ENCODE measurements around the gene MSI2. TPM values are rescaled to one million over a fixed set of nuclear protein-coding genes. Genes with fewer than 3 reads are reported as not detected.

MSI2 gene
- total RNA-seq, 1 experiment from 2014 or later = 75.0 TPM

DNA sequence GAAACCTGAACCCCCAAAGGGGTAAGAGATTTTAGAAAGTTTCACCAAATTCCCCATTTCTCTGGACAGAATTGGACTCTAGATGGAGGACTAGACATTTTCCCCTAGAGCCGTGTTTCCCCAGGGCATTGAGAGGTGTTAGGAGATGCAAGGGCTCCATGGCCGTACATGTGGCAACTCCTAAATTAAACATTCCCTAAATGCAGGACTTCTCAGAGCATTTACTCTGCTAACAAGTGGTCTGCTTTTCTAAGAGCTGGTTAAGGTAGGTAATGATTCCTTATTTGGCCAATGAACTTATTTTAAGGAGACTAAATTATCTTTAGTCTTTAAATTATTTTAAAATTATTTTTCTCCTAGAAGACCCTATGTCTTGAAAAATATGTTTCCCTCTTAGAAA lies 200.9 kb downstream of the MSI2 start:
- DNase-seq (ENCODE audit: low spot score) = no peak
- in situ Hi-C loops (cut with HindIII; ENCODE audit: low sequenced_read_pairs) = no loop called here

DNA sequence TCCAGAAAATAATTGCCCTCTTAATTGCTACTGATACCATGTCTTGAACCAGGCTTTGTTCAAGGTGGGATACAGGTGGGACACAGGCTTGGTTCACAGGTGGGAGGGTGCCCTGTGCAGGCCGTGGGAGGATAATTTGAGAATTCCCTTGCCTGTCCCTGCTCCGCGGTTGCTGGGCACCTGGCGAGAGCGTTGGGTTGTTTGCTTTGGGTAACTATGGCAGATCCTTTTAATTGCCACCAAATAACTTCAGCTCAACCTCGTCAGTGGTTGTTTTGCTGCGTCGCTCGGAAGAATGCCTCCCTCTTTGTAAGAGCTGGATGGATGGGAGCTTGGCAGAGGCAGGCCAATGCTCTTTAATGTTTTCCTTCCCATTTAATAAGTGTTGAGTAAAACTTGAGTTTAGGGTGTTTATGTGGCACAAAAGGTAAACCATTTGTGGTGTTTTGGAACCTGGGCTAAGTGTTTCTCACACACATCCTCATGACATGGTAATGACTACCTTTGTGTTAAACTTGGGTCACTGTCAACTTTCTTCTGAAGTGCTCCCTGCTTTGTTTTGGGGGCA lies 202.5 kb downstream of the MSI2 start:
- in situ Hi-C loops (cut with HindIII; ENCODE audit: low sequenced_read_pairs) = no loop called here
- DNase-seq (ENCODE audit: low spot score) = no peak

DNA sequence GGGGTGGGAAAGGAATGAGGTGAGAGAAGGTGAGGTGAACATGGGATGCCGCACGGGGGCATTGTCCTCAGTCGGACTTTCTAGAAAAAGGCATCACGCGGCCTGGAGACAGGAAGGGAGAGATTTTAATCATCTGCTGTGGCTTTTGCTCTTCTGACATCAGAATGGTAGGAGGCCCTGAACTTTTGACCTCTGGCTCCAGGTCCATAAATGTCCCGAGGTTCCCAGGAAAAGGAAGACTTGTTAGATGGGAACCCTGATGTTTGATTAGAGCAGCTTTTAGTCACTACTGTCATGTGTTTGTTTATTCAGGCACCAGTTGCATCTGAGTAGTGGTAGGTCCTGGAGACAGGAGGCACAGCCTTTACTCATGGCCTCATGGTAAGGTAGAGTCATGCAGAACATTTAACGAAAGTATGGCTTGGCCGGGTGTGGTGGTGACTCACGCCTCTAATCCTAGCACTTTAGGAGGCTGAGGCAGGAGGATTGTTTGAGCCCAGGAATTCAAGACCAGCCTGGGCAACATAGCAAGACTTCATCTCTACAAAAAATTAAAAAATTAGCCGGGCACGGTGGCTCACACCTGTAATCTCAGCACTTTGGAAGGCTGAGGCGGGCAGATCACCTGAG lies 203.1 kb downstream of the MSI2 start:
- DNase-seq (ENCODE audit: low spot score) = no peak
- in situ Hi-C loops (cut with HindIII; ENCODE audit: low sequenced_read_pairs) = no loop called here

DNA sequence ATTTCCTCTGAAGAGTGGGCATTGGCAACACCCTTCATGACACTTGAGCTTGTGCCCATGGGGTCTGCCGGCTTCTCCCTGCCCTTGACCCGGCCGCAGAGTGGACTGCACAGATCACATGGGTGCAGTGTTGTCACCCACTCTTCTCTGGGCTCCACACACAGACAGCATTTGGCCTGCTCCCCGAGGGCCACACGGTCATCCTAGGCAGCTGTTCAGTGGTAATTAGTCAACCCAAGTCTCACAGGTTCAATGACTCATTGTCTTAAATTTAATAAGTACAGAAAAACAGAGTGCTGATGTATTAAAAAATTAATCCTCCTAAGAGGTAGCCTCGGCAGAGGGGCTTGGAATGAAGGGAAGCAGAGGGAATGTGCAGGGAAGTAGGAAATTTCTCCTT lies 204.8 kb downstream of the MSI2 start:
- in situ Hi-C loops (cut with HindIII; ENCODE audit: low sequenced_read_pairs) = no loop called here
- DNase-seq (ENCODE audit: low spot score) = no peak

DNA sequence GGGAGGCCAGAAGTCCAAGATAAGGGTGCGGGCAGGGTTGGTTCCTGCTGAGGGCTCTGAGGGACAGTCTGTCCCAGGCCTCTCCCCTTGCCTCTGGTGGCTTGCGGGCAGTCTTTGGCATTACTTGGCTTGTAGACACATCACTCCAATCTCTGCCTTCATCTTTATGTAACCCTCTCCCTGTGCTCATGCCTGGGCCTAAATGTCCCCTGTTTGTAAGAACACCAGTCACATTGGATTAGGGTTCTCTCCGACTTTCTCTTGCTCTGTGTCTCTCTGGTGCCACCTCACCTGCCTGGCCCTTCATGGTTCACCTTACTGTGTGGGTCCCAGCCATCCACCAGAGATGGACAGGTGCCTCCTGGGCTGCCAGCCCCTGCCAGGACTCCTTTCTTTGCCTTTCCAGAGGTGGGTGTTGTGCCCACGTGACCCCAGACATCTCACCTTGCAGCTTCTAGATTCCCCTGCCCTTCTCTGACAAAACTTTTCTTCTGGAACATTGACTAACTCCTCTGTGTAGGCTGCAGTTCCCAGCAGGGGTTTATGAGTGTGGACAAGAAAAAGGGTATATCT lies 205.8 kb downstream of the MSI2 start:
- in situ Hi-C loops (cut with HindIII; ENCODE audit: low sequenced_read_pairs) = no loop called here
- DNase-seq (ENCODE audit: low spot score) = no peak

DNA sequence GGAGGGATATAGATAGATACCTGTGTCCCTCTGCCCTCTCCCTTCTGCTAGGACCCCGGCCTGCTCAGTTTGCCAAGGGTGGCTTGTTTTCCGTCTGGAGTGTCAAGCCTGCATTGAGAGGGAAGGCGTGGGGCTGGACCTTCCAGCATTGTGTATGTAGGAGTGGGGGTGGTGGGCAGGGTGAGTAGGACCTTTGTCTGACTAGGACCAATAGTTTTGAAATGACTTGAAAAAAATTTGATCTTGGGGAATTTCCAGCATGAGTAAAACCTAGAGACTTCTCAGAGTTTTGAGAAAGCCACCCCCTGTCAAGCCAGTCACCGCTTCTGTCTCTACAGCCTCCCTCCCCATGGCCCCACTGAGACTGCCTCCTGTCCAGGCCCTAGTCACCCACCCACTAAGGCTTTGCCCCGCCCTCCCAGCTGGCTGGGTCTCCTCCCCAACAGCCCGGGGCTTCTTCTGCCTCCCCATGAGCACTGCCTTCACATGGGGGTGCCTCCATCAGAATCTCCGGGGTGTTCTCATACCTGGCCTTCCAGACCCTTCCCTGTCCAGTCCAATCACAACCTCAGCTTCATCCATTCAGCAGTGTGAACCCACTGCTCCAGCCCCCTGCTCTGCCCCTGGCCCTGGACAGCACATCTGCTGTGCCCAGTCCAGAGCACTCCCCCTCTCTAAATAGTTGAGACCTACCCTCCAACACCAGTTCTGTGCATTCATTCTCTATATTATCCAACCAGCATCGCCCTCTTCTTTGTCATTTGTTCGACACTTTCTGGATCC lies 207.0 kb downstream of the MSI2 start:
- in situ Hi-C loops (cut with HindIII; ENCODE audit: low sequenced_read_pairs) = no loop called here
- no peak for DNase-seq (ENCODE audit: low spot score)

DNA sequence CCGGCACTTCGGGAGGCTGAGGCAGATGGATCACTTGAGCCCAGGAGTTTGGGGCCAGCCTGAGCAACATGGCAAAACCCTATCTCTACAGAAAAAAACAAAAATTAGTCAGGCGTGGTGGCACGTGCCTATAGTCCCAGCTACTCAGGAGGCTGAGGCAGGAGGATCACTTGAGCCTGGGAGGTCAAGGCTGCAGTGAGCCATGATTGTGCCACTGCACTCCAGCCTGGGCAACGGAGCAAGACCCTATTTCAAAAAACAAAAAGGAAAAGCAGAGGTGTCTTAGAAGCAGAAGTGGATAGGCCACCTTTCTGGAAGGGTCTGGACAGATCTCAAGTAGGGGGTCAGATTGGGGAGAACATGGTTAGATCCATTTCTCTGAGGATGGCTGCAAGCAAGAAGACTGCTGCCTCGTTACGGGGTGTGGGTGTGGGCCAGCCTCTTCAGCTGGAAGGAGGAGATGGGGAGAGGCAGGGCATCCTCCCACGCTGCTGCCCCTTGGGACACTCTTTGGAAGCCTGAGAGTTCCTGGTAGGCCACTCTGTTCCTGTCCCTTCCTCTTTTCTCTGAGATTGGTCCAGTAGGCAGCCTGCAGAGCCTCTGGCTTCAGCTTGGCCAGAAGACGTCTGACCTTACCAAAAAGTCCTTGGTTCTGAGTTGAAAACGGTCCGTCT lies 208.0 kb downstream of the MSI2 start:
- no peak for DNase-seq (ENCODE audit: low spot score)
- in situ Hi-C loops (cut with HindIII; ENCODE audit: low sequenced_read_pairs) = no loop called here

DNA sequence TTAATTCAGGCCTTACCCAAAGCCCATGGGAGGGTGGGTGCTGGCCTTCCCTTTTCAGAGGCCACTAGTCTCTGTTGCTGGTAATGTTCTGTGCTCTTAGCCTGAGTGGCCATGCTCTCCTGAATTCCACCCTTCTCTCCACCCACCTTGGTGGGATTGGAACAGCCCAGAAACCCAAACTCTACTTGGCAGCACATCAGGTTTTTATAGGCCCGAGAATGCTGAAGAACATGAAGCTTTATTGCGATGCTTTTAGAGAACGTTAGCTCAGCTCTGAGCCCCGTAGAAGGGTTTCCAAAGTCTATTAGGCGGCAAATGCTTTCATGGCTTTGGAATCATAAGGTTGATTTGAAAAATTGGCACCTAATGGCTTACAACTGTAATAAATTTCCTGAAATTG lies 209.3 kb downstream of the MSI2 start:
- in situ Hi-C loops (cut with HindIII; ENCODE audit: low sequenced_read_pairs) = no loop called here
- DNase-seq (ENCODE audit: low spot score) = no peak

DNA sequence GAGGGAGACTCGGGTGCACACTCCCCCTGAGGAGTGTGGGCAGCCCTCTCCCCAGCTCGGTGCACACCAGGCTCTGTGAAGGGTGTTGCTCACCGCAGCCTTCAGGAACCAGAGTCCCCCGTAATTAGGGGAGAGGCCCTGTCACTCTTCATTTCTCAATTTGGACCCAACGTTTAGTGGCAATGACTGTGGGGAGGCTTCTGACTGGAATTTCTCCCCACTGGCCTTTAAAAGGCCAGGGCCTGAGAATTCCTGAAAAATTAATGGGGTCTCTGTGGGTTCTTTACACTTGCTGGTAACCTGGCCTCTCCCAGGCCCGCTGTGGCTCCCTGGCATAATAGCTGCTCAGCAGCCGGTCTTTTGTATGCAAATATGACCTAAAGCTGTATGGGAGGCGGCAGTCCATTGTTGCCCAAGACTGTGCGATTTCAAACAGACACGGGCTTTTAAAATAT lies 209.7 kb downstream of the MSI2 start:
- in situ Hi-C loops (cut with HindIII; ENCODE audit: low sequenced_read_pairs) = no loop called here
- no peak for DNase-seq (ENCODE audit: low spot score)

DNA sequence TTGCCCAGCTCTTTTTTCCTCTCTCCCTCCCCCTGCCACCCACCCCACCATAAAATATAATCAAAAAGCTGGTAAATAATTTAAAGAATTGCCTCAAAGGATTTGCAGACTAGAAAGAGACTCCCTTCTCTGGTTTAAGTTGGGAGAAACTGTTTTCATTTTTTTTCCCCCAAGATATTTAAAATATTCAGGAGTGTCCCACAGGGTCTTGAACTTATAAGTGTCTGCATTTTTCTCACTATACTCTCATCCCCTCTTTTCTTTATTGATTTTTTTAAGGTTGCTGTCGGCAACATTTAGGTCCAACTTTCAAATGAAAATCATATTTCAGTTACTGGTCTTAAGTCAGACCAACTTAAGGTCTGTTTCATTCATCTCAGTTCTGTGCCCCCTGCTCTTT lies 210.2 kb downstream of the MSI2 start:
- in situ Hi-C loops (cut with HindIII; ENCODE audit: low sequenced_read_pairs) = no loop called here

DNA sequence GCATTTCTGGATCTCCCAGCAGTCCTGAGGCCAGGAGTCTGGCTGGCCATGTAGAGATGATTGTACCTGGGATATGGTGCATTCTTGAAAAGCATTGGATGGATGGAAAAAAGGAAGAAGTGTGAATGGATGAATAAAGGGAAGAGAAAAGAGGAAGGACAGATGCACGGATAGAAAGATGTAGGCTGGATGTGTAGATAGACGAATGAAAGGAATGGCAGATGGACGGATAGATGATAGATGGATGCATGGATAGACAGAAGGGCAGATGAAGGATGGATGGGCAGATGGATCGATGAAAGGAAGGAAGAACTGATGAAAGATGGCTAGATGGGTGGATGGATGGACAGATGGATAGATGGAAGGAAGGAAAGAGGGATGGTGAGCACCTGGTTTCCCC lies 210.9 kb downstream of the MSI2 start:
- no peak for DNase-seq (ENCODE audit: low spot score)
- in situ Hi-C loops (cut with HindIII; ENCODE audit: low sequenced_read_pairs) = no loop called here

More for the DNA sequence above, 210.2 kb downstream of the MSI2 start:
- no peak for DNase-seq (ENCODE audit: low spot score)

DNA sequence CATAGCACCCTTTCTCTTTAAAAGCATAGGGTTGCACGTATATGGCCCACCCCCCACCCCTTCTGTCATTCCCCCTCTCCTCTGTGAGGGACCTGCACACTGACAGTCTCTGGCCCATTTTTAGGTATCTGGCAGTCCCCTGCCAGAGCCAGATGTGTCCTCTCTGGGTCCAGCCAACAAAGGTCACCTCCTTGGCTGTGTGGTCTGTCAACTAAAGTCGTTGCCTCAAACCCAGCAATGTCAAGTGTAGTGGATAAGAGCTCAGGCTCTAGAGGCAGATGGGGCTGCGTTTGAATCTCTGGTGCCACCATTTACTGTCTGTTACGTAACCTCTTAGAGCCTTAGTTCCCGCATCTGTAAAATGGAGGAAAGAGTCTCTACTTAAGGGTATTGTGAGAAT lies 211.5 kb downstream of the MSI2 start:
- in situ Hi-C loops (cut with HindIII; ENCODE audit: low sequenced_read_pairs) = no loop called here
- no peak for DNase-seq (ENCODE audit: low spot score)

DNA sequence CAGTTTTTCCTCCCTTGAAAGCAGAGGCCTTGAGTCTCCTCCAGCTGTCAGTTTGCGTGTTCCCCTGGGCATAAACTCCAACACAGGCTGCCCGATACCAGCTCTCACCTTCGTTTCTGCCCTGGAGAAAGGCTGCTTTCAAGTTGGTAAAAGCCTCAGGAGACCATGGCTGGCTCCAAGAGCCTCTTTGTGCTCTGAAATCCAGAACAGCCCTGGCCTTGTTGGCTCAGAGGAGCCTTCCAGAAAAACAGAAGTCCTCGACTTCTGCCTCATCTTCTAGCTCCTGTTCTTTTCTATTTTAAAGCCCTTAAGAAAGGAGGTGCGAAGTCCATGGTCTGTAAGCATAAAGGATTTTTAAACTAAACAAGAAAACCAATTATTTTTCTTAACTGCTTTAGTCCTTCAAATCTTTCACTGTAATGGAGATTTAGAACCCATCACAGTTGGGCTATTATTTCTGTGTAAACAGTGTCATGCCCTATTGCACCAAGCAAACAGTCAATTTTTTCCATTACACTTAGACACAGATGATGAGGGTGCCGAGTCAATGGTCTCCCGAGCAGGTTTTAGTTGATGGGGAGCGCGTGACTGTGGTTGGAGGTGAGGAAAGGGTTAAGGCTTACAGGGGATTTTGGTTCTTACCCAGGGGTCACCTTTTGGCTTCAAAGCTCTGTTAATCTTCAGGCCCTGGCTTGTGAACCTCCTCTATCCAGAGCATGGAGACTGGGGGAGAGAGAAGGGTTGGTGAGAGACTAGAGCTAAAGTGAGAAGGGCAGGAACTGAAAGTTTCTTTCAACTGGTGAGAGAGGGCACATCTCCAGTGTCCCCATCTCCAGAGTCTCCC lies 212.8 kb downstream of the MSI2 start:
- in situ Hi-C loops (cut with HindIII; ENCODE audit: low sequenced_read_pairs) = no loop called here
- DNase-seq (ENCODE audit: low spot score) = no peak

DNA sequence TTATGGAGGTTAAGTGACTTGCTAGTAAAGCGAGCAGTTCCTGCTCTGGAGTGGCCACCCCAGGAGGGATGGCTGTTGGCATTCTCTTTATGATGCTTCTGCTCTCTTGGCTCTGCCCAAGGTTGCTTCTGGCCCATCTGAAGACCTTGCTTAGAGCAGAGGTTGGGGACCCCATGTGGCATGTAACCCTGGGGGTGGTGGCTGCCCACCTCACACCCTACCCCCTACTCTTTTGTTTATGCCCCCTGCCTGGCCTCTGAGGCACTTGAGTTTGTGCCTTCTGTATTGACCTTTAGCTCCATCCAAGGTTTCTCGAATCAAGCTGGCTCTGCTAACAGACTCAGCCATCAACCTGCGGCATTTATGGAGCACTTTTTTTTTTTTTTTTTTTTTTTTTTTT lies 214.6 kb downstream of the MSI2 start:
- in situ Hi-C loops (cut with HindIII; ENCODE audit: low sequenced_read_pairs) = no loop called here
- DNase-seq (ENCODE audit: low spot score) = no peak

DNA sequence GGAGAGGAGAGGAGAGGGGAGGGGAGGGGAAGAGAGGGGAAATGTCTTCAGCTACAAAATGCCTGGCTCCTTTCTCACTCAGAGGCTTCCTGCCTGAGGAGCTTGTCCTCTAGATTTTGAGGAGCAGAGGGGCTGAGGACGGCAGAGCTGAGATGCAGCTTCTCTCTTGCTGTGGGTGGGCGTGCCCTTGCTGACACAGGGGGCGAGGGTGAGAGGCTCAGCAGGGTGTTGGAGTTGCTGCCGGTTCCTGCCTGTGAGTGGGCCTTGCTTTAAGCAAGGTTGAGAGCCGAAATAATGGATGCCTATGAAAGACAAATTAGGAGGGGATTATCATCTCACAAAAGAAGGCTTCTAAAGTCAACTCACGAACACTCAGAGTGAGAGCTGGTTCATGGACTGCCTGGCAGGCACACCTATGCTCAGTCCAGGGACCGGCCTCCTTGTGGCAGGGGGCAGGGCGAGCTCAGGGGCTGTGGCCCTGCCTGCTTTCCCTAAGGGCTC lies 215.6 kb downstream of the MSI2 start:
- DNase-seq (ENCODE audit: low spot score) = no peak
- in situ Hi-C loops (cut with HindIII; ENCODE audit: low sequenced_read_pairs) = no loop called here

DNA sequence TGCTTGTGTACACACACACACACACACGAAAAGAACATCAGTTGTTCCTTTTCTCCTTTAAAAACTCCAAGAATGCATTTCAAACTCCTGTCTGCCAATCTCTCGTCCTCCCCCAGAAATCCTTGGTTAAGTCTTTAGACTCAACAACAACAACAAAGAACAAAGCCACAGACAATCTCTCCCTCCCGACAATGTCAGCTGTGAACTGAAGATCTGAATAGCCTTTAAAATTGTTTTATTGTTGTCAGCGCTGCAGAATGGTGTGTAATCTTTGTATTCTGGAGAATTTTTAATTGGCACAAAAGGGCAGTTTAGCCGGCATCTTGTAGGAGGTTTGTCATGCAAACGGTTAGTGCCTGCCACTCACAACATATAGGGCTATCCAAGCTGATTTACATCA lies 219.5 kb downstream of the MSI2 start:
- DNase-seq (ENCODE audit: low spot score) = no peak
- in situ Hi-C loops (cut with HindIII; ENCODE audit: low sequenced_read_pairs) = no loop called here

DNA sequence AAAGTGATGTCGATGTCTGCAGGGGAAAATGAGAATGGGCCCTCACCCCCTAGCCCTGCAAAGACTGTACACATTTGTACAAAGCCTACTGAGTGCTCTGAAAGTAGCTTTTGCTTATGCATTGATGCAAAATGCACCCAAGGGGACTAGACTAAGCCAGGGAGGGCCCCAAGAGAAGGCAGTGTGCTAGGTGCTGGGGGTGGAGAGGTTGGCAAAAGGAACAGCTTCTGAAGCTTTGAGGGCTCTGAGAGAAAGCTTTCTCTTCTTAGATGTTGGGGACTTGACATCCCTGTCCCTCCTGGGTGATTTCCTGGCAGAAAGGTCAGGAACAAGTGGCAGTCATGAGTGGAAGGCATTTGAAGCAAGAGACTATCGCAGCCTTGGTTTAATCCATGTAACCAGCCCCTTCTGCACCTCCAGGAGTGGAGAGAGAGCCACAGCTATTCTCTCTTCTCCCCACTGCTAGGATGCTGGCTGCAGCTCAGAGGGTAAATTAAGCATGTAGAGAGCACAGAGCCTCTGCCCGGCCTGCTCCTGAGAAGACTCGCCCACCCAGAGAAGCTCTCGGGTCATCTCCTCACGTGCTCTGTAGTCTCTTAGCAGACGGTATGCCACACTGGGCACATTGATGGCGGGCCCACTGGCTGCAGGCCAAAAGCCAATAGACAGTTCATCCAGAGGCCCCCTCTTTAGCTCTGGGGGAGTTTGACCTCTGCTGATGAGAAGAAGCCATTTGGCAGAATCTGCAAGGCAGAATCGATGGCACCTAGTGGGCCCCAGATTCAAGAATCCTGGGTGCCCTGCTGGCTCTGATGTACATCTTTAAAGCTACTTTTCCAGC lies 221.4 kb downstream of the MSI2 start:
- in situ Hi-C loops (cut with HindIII; ENCODE audit: low sequenced_read_pairs) = no loop called here
- peak; percentile 58 for DNase-seq (ENCODE audit: low spot score)
